Hematopoietic multipotent progenitor cell treated with erythropoietin and hydrocortisone succinate and interleukin-3 and kit ligand, for 4 days (in vitro differentiated cells): Measurements from ENCODE around the gene KRTAP3-3.
"Not testable (repeated sequence)": the region's sequence is repeated elsewhere in the genome, so short reads cannot be mapped to it uniquely, and the experiment has no call there.

Experiments
- DNase-seq: peaks from one replicate; pipeline ENCODE4 v3.0.0-alpha.2; 2015

The KRTAP3-3 gene

DNA sequence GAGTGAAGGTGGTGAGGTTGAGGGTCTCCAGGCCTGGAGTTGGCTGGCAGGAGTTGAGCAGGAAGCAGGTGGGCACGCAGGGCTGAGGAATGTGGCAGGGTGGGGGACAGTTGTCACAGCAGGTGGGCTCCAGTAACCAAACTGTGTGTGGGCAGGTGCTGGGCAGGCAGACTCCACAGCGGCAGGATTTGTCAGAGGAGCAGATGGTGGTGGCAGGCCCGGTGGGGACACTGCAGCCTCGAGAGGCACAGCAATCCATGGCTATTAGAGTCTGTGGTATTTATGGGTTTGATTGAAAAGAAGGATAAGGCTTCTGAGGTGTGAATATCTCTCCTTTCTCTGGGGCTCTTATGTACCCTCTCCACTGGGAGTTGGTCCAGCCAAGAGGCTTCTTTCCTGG lies at the start of gene KRTAP3-3:
Gene KRTAP3-3 (minus strand): TSS at position 326 of the 400 bp plus-strand sequence. CDS start 67 bp downstream, at position 259.
- DNase-seq: no peak

DNA sequence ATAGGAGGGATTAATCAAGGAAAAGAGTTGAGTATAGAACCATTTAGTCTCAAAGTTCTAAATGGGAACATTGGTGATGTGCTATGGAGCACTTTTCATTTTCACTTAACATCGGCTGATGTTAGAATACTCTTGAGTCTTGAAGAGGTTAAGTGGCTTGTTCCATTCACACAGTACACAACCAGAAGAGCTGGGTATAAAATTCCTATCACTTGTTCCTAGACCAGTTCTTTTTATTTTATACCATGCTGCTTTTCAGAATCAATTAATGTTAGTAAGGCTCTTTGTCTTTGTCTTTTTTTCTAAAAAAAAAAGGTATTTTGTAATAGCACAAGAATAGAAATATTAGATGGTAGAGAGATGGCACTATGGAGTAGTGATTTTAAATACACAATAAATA lies 49.0 kb upstream of the KRTAP3-3 start:
- no peak for DNase-seq

DNA sequence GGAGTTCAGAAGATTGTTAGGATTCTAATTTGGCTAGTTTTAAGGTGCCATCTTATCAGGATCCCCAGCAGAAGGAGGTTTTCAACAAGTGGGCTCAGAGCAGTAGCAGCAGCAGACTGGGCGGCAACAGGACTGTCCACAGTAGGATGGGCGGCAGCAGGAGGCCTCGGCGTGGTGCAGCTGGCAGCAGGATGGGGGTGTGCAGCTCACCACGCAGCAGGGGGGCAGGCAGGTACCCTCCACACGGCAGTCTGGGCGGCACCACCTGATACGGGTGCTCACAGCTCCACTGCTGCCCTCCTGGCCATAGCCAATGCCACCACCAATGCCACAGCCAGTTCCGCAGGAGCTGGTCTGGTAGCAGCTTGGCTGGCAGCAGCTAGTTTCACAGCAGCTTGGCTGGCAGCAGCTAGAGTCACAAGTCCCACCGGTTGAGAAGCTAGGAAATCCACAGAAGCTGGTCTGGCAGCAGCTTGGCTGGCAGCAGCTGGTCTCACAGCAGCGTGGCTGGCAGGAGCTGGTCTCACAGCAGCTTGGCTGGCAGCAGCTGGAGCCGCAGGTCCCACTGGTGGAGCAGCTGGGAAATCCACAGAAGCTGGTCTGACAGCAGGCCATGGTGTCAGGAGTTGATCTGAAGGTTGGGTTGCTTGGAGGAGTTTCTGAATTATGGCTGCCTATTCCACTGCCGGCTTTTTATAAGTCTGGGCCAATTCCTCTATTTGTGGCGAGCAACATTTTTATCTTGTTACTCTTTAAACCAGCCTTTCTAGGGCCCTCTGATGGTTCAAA lies 47.0 kb upstream of the KRTAP3-3 start, which contains the start of gene KRTAP1-1:
Gene KRTAP1-1 (minus strand): TSS at position 668 of the 789 bp plus-strand sequence. CDS start 53 bp downstream, at position 615.
- not testable (repeated sequence) for DNase-seq

DNA sequence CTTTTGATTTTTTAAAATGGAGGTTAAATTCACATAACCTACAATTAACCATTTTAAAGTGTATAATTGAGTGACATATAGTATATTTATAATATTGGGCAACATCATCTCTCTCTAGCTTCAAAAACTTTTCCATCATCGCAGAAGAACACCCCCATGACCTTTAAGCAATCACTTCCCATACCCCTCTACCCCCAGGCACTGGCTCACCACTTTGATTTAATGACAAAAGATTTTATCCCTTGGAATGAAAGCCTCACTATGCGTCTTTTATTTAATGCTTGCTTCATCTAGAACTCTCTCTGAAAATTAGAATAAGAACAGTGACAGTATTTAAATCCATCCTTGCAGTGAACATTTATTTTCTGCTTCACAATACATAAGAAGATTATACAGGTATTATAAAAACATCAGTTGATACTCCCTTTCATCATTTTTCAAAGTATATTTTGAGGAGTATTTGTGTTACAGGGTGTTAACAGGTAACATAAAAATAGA lies 43.9 kb upstream of the KRTAP3-3 start:
- no peak for DNase-seq

DNA sequence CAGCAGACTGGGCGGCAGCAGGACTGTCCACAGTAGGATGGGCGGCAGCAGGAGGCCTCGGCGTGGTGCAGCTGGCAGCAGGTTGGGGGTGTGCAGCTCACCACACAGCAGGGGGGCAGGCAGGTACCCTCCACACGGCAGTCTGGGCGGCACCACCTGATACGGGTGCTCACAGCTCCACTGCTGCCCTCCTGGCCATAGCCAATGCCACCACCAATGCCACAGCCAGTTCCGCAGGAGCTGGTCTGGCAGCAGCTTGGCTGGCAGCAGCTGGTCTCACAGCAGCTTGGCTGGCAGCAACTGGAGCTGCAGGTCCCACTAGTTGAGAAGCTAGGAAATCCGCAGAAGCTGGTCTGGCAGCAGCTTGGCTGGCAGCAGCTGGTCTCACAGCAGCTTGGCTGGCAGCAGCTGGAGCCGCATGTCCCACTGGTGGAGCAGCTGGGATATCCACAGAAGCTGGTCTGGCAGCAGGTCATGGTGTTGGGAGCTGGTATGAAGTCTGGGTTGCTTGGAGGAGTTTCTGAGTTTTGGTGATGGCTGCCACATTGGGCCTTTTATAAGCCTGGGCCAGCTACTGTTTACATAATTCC lies 40.5 kb upstream of the KRTAP3-3 start, which contains the start of gene KRTAP1-3:
Gene KRTAP1-3 (minus strand): TSS at position 529 of the 590 bp plus-strand sequence. CDS start 53 bp downstream, at position 476.
- DNase-seq: not testable (repeated sequence)

DNA sequence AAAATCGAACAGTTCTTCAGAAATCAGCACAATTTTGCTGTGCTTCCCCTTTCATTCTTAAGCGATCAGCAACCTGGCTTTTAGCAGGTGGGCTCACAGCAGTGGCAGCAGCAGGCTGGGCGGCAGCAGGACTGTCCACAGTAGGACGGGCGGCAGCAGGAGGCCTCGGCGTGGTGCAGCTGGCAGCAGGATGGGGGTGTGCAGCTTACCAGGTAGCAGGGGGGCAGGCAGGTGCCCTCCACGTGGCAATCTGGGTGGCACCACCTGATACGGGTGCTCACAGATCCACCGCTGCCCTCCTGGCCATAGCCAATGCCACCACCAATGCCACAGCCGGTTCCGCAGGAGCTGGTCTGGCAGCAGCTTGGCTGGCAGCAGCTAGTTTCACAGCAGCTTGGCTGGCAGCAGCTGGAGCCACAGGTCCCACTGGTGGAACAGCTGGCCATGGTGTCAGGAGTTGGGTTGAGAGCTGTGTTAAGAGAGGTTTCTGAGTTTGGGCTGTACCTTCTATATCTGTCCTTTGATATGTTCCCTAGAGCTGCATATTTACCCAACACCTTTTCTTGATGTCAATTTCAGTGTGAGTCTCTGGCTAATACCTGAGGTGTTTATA lies 35.8 kb upstream of the KRTAP3-3 start, which contains the start of gene KRTAP1-4:
Gene KRTAP1-4 (minus strand): TSS at position 563 of the 613 bp plus-strand sequence. CDS start 117 bp downstream, at position 446.
- DNase-seq: no peak

DNA sequence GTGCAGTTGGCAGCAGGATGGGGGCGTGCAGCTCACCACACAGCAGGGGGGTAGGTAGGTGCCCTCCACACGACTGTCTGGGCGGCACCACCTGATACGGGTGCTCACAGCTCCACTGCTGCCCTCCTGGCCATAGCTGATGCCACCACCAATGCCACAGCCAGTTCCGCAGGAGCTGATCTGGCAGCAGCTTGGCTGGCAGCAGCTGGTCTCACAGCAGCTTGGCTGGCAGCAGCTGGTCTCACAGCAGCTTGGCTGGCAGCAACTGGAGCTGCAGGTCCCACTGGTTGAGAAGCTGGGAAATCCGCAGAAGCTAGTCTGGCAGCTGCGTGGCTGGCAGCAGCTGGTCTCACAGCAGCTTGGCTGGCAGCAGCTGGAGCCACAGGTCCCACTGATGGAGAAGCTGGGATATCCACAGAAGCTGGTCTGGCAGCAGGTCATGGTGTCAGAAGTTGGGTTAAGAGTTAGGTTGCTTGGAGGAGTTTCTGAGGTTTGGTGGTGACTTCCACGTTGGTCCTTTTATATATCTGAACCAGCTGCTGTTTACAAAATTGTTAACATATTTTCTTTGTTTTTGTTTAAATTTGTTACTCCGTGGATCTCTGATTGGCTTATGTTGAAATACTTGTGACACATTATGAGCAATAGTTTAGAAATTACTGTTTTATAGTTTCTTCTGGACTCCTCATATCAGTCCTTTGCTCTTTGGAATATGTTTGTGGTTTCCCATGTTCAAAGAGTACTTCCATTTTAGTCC lies 32.9 kb upstream of the KRTAP3-3 start, which contains the start of gene KRTAP1-5:
Gene KRTAP1-5 (minus strand): TSS at position 494 of the 757 bp plus-strand sequence. CDS start 53 bp downstream, at position 441.
- no peak for DNase-seq

DNA sequence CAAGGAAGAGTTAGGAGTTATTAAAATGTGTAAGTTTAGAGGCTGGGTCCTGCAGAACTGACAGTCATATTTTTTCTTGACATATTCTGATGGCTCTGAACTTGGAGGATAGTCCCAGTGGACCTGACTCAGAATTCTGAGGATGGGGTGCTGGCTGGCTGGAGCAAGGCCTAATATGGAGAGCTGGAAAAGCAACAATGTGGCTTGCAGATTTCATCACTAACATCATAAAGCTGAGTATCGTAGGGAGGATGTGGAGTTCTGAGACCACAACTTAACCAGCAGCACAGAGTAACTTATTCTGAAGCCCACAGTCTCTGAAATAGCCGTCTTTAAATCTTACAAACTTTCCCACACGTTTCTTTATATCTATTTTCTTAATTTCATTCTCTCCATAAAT lies 30.7 kb upstream of the KRTAP3-3 start:
- DNase-seq: no peak

DNA sequence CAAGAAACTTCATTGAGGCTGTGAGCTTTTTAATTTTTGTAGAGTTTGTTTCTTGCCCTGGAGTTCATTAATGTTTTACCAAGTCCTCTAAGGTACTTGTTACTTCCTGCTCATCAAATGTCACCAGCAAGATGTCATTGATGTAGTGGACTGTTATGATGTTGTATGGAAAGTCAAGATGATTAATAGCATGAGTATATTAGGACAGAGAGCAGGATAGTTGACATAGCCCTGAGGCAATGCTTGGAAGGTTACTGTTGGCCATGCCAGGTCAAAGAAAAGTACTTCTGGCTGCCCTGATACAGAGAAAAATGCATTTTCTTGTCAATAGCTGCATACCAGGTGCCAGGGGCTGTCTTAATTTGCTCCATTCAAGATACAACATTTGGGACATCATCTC lies 26.4 kb upstream of the KRTAP3-3 start:
- DNase-seq: no peak

DNA sequence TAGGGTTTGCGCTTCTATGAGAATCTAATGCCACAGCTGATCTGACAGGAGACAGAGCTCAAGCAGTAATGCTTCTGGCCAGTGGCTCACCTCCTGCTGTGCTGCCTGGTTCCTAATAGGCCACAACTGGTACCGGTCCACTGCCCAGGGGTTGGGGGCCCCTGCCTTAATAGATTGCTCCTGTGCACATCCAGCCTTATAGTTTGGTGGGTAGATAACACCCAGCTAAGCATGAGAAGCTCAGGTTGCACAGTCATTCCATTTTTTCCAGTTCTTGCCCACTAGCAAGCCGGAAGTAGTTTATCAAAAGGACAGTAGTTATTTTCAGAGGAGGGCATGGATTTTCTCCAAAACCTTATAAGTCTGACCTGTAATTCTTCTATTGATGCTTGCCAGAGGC lies 25.5 kb upstream of the KRTAP3-3 start:
- no peak for DNase-seq

DNA sequence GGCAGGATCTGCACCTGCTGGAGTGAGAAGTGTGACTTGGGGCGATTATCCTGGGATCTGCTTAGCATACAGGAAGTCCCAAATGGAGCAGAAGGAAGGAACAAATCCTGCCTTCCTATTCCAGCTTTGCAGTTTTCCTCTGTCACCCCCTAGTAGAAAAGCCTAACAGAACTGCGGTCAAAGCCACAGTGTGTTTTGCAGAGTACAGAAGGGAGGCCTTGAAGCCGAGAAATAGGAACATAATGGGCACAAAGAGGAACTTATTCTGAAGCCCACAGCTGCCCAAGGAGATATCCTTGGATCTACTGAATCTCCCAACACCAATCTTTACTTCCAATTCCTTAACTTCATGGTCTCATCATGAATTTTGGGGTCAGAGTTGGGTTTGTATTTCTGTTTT lies 24.6 kb upstream of the KRTAP3-3 start:
- peak; percentile 26 for DNase-seq

DNA sequence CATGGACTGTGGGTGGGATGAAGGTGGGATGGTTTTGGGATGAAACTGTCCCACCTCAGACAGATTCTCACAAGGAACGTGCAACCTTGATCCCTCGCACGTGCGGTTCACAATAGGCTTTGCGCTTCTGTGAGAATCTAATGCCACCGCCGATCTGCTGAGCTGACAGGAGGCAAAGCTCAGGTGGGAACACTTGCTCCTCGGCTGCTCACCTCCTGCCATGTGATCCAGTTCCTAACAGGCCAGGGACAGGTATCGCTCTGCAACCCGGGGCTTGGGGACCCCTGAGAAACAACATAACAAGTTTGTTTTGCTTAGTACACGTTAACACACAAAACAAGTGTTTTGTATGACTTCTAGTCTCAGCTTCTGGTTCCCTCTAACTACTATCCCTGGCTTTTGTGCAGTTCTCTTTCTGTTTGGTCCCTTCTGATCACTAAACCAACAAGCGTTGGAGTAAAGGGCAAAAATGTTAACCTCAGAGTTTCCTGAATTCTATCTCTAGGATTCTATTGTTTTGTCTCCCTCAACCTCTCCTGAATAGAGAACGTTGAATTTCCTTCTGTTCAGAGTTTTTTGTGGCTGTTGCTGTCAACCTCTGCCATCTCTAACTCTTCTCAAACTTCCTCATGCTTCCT lies 22.7 kb upstream of the KRTAP3-3 start:
- no peak for DNase-seq

DNA sequence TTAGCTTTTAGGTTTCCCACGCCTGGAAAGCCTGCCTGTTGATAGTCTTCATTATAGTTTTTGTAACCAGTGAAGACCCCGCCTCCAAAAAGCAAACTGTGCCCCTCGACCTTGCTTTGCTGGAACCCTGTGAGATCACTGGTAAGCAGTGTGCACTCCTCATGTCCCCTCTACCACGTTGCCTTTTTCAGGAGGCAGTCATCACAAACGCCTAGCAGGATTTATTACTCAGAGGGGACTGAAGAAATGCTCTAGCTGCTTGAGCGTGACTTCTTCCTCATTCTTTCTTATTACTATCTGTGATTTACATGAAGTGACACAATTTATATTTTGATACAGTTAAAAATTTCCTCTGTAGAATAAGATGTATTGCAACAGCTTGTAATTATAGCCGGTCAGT lies 21.5 kb upstream of the KRTAP3-3 start:
- no peak for DNase-seq

DNA sequence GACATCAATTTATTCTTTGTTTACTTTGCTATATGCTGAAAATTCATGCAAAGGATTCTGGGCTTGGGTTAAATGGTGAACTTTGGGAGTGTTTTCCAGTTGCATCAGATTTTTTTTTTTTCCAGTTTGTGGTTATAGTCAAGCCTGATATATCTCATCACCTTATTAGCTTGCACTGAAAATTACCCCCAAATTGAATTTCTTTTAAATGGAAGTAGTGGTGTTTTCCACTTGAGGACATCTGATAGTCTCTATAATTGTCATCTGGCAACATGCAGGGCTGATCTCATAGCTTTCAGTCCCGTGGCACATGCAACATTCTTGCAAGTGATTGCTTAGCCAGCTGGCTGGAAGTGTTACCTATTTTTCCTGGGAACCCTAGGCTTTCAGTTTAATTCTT lies 19.6 kb upstream of the KRTAP3-3 start:
- no peak for DNase-seq

DNA sequence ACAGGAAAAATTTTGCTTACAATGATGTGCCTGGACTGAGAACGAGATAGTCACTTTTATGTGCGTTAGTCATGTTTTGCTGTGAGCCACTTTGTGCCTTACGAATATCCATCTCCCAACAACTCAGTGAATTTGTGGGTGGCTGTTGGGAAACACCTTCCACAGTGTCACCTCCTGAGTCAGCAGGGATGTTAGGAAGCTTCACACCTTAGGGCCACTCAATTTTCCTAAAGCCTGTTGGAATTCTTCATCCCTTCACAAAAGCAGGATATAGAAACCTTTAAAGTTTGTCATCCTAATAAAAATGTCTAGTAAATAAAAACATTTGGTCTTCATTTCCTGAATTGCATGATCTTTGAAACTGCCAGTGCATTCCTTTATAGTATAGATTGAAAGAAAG lies 19.2 kb upstream of the KRTAP3-3 start:
- no peak for DNase-seq

DNA sequence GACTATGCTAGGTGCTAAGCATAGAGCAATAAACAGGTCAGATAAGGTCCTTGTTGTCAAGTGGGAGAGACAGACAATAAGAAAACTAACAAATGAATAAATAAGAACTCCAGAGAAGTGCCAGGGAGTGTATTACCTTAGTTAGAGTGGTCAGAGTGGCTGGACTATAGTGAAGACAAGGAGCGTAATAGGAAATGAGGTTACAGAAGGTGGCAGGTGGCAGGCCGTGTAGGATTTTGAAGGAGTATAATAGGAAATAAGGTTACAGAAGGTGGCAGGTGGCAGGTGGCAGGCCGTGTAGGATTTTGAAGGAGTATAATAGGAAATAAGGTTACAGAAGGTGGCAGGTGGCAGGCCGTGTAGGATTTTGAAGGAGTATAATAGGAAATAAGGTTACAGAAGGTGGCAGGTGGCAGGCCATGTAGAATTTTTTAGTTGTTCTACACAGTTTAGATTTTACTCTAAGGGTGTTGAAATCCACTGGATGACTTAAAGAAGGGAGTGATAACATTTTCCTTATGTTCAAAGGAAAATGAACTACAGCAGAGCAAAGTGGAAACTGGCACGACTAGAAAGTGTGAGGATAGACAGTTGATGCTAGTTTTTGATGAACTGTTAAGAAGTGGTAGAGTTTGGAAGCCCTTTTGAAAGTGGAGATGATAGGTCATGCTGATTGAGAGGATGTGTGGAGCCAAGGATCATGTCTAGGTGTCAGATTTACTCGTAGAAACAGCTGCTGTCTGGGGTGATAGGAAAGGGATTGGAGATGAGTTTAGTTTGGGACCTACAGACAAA lies 18.6 kb upstream of the KRTAP3-3 start:
- DNase-seq: no peak

DNA sequence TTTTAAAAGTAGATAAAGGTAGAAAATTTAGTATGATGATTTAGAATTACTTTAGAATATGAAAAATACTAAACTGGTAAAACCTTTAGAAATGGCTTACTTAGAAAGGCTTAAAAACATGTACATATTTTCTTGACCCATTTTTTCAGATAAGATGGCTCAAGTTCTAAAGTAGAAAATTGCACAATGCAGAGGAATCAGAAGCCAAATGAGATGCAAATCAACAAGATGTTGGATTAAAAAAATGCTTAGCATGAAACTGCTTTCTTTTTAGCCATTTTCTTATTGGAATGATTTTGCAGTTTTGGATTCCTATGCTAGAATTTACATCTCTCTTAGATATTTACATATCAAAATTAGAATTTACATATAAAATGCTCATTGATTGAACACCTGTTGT lies 16.5 kb upstream of the KRTAP3-3 start:
- DNase-seq: no peak

DNA sequence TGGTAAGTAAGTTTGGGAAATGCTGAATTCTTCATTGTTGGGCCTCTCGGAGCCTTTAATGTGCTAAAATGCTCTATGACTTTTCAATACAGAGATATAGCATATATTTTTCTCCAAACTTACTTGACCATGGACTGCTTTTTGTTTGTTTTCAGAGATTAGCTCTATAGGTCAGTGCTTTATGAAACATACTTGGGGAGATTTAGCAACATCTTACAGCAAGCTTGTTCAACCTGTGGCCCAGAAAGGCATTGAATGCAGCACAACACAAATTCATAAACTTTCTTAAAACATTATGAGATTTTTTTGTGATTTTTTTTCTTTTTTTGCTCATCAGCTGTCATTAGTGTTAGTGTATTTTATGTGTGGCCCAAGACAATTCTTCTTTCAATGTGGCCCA lies 16.0 kb upstream of the KRTAP3-3 start:
- no peak for DNase-seq

DNA sequence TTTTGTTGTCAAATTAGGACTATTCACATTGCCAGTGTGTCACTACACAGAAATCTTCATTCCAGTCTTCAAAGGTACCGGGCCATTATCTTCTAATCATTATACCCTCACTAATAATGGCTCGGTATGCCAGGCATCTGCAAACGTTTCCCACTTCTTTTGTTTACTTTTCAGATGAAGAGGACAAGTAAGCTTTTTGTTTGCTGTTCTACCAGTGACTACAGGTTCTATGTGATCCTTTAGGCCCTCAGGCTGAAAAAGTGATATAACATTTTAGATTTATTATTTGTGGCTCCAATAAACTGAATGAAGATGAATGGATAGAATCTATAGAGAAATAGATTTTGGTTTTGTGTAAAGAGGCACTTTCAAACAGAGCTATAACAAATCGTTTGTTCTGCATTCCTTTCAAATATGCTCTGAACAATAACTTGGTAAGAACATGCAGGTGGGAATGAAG lies 15.4 kb upstream of the KRTAP3-3 start:
- no peak for DNase-seq

DNA sequence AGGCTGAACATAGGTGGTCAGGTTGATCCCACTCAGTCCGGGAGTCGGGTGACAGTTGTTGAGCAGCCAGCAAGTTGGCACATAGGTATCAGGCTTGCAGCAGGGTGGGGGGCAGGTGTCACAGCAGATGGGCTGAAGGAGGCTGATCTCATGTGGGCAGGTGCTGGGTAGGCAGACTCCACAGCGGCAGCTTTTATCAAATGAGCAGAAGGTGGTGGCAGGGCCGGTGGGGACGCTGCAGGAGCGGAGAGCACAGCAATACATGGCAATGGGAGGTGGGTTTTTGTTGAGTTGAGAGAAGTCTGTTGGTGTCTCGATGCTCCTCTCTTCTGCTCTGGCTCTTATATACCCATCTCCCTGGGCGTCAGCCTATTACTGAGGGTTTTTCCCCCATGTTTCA lies 14.8 kb upstream of the KRTAP3-3 start, which contains the start of gene KRTAP3-1:
Gene KRTAP3-1 (minus strand): TSS at position 318 of the 400 bp plus-strand sequence. CDS start 54 bp downstream, at position 264.
- no peak for DNase-seq

DNA sequence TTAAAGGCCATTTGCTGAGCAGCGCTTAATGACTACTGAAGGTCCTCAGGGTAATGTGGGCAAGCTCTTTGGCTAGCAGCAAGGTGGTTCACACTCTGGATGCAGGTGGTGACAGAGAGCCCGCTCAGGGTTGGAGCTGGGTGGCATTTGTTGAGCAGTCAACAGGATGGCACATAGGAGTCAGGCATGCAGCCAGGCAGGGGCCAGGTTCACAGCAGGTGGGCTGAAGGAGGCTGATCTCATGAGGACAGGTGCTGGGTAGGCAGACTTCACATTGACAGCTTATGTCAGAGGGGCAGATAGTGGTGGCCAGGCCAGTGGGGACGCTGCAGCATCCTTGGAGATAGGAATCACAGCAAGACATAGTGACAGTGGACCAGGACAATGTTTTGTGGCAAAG lies 10.4 kb upstream of the KRTAP3-3 start:
- DNase-seq: no peak
